ENCODE measurements around the gene LMX1A.

The LMX1A gene

DNA sequence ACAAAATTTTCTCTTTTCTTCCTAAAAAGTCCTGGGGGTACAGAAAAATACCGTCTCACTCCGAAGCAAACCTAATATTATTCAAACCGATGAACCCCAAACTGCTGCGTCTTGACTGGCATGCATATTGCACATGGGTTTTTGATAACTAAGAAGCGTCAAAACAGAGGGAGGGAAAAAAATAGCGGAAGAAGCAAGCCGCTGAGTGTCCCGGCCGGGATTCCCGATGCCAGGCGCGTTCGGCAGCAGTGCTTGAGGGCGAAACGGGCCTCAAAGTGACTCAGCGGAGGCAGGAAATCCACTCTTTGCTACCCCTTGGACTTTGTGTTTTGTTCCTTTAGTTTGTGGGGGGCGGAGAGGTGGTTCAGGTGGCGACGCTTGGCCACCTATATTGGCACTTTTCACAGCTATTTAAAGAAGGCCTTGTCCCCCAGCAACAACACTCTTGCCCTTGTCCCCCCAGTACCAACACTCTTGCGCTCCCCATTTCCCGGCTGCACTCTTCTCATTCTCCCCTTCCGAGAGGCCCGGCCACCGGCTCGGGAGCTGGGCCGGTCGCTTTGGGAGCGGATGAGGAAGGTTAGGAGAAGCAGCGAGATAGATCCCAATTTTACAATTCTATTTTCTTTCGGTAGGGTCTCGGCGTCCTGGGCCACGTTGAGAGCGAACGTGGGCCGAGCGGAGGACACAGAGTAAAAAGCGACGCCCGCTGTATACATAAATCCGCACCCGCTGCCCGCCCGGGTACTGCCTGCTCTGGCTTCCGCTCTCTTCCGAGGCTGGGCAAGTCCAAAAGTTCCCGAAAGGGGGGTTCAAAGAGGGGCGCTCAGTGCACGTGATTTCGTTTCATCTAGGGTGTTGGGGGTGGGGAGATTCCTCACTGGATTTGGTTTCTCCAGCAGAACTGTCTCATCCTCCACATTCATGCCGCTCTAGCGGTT is 2.5 kb downstream of the LMX1A start:
- TF ChIP-seq SUZ12 (IDR thresholded peaks at IDR 0.05; ENCODE audit: extremely low read depth, insufficient read depth, insufficient read length) (peak; percentile 18), YY1 (IDR thresholded peaks at IDR 0.05; ENCODE audit: insufficient read depth, insufficient read length) (no peak)
- no peak for DNase-seq (ENCODE audit: low read depth, low spot score)
- no peaks in the 10 kb centered on the region for H3K36me3 ChIP-seq (ENCODE audit: insufficient read depth, insufficient read length, low read length)
- H3K4me1 ChIP-seq (ENCODE audit: insufficient read depth, insufficient read length) = peaks cover 16% of the 10 kb centered on the region
- H3K27me3 ChIP-seq (ENCODE audit: insufficient read depth, insufficient read length) = peaks cover 90% of the 10 kb centered on the region
- H3K9me3 ChIP-seq (ENCODE audit: insufficient read depth, low read length) = peaks cover 5% of the 10 kb centered on the region
- peak overlapping the region; percentile 20 for H3K4me3 ChIP-seq (ENCODE audit: insufficient read length, low read depth)
- H3K9ac ChIP-seq (ENCODE audit: insufficient read length, low read depth) = peak overlapping the region; percentile 22

DNA sequence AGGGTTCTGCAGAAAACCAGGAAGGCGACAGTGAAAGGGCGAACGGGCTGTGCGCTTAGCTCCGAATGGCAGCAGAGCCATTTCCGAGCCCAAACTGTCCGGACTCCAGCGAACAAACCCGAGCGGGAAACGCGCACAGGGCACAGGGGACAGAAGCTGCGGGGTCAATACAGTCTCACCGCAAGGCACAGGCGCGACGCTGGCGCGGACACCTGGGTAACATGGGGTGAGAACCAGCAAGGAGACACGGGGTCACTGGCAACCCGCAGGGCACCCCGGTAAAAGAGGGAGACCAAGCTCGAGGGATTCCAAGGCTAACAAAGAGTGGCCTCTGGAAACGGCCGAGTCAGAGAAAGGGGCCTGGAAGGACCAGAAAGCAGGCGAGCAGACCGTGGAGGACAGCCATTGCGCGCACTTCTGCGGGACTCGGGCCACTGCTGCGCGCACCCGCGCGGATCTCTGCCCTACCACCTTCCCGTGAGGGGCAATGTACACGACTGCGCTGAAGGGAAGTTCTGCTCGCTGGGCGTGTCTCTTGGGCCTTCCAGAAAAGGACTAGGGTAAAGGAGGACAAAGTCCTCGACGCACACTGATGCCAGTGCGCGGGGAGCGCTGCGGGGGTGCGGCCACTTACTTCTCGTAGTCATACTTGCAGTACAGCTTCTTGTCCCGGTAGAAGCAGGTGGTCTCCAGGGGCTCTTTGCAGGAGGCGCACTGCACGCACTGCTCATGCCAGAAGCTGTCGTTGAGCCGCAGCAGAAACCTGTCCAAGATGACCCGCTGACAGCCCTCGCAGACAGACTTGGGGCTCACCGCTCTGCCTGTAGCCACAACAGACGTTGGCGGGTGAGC is 3.8 kb downstream of the LMX1A start:
- peak overlapping the region; percentile 48 for H3K4me3 ChIP-seq (ENCODE audit: insufficient read length, low read depth)
- H3K9ac ChIP-seq (ENCODE audit: insufficient read length, low read depth) = peak overlapping the region; percentile 66
- peaks cover 16% of the 10 kb centered on the region for H3K4me1 ChIP-seq (ENCODE audit: insufficient read depth, insufficient read length)

DNA sequence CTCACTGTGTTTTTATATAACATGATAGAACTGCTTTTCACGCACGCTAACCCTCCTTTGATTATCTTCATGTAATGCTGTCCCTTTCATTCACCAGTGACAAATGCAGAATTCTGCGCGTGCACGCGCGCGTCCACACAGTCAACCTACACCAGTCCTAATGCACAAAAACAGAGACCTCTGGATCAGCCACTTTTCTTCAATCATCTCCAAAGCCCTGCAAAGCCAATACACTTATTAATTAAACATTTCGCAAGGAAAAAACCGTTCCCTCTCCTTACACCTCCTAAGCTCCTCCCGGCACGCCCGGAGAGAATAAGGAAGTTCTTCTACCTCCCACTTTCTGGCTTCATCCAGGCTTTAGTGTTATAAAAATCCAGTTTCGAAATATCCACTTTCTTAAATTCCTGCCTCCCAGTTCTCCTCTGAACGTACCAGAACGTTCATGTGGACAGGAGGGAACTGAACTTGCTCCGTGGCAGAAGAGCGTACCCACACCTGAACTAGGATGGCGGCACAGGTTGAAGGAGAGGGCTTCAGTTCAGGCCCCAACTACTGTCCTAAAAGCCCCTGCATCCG is 4.6 kb downstream of the LMX1A start:
- peaks cover 16% of the 10 kb centered on the region for H3K4me1 ChIP-seq (ENCODE audit: insufficient read depth, insufficient read length)
- H3K36me3 ChIP-seq (ENCODE audit: insufficient read depth, insufficient read length, low read length) = no peaks in the 10 kb centered on the region
- TF ChIP-seq YY1 (IDR thresholded peaks at IDR 0.05; ENCODE audit: insufficient read depth, insufficient read length) (no peak), SUZ12 (IDR thresholded peaks at IDR 0.05; ENCODE audit: extremely low read depth, insufficient read depth, insufficient read length) (no peak), ZNF274 (IDR thresholded peaks at IDR 0.05; ENCODE audit: low read depth, low read length) (no peak)
- DNase-seq (ENCODE audit: low read depth, low spot score) = no peak
- H3K9ac ChIP-seq (ENCODE audit: insufficient read length, low read depth) = peak overlapping the region; percentile 66
- peaks cover 5% of the 10 kb centered on the region for H3K9me3 ChIP-seq (ENCODE audit: insufficient read depth, low read length)
- peak overlapping the region; percentile 48 for H3K4me3 ChIP-seq (ENCODE audit: insufficient read length, low read depth)
- H3K27me3 ChIP-seq (ENCODE audit: insufficient read depth, insufficient read length) = peaks cover 81% of the 10 kb centered on the region

More for the DNA sequence above, 3.8 kb downstream of the LMX1A start:
- TF ChIP-seq ZNF274 (IDR thresholded peaks at IDR 0.05; ENCODE audit: low read depth, low read length) (no peak), SUZ12 (IDR thresholded peaks at IDR 0.05; ENCODE audit: extremely low read depth, insufficient read depth, insufficient read length) (peak; percentile 100), YY1 (IDR thresholded peaks at IDR 0.05; ENCODE audit: insufficient read depth, insufficient read length) (no peak)
- peaks cover 85% of the 10 kb centered on the region for H3K27me3 ChIP-seq (ENCODE audit: insufficient read depth, insufficient read length)
- H3K36me3 ChIP-seq (ENCODE audit: insufficient read depth, insufficient read length, low read length) = no peaks in the 10 kb centered on the region
- no peak for DNase-seq (ENCODE audit: low read depth, low spot score)
- peaks cover 5% of the 10 kb centered on the region for H3K9me3 ChIP-seq (ENCODE audit: insufficient read depth, low read length)

DNA sequence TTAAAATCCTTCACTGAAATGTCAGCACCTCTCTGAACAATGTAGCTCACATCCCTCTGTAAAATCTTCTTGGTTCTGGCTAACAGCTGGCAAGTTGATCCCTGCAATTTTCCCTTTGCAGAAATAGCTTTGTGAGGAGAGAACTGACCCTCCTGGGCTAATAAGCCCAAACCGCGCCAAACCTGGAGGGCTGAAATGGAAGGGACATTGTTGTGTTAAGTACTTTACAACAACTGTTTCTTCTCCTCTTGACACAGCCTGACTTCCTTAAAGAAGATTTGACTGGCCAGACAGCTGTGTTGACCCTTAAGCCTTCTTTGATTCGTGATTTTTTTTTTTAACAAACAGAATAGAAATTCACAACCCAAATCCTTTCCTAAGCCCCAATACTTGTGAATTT is 5.7 kb downstream of the LMX1A start:
- no peak for DNase-seq (ENCODE audit: low read depth, low spot score)
- Histone ChIP-seq H3K4me1 (ENCODE audit: insufficient read depth, insufficient read length) (peaks cover 16% of the 10 kb centered on the region), H3K9me3 (ENCODE audit: insufficient read depth, low read length) (peaks cover 5% of the 10 kb centered on the region), H3K36me3 (ENCODE audit: insufficient read depth, insufficient read length, low read length) (no peaks in the 10 kb centered on the region), H3K4me3 (ENCODE audit: insufficient read length, low read depth) (no peak overlapping the region), H3K27me3 (ENCODE audit: insufficient read depth, insufficient read length) (peaks cover 75% of the 10 kb centered on the region), H3K9ac (ENCODE audit: insufficient read length, low read depth) (no peak overlapping the region)
- TF ChIP-seq YY1 (IDR thresholded peaks at IDR 0.05; ENCODE audit: insufficient read depth, insufficient read length) = no peak
- TF ChIP-seq SUZ12 (IDR thresholded peaks at IDR 0.05; ENCODE audit: extremely low read depth, insufficient read depth, insufficient read length) = no peak
- no peak for TF ChIP-seq ZNF274 (IDR thresholded peaks at IDR 0.05; ENCODE audit: low read depth, low read length)

DNA sequence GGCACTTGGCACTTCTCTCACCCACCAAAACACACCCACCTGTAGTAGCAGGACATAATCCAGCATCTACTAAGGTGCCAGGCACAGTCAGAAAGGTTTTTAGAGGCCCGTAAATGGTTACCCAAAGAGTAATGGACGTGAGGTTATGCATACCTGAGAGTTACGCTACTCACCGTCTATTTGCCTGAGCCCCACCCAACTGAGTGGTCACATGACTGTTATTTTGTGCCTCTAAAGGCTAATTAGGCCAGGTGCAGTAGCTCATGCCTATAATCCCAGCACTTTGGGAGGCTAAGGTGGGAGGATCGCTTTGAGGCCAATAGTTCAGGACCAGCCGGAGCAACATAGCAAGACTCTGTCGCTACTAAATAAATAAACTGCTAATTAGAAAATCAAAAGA is 11.0 kb downstream of the LMX1A start:
- Histone ChIP-seq H3K36me3 (ENCODE audit: insufficient read depth, insufficient read length, low read length) (no peaks in the 10 kb centered on the region), H3K4me3 (ENCODE audit: insufficient read length, low read depth) (no peak overlapping the region), H3K9me3 (ENCODE audit: insufficient read depth, low read length) (peaks cover 5% of the 10 kb centered on the region), H3K9ac (ENCODE audit: insufficient read length, low read depth) (no peak overlapping the region), H3K27me3 (ENCODE audit: insufficient read depth, insufficient read length) (peaks cover 27% of the 10 kb centered on the region), H3K4me1 (ENCODE audit: insufficient read depth, insufficient read length) (peaks cover 3% of the 10 kb centered on the region)
- no peak for DNase-seq (ENCODE audit: low read depth, low spot score)
- no peak for TF ChIP-seq ZNF274 (IDR thresholded peaks at IDR 0.05; ENCODE audit: low read depth, low read length)
- TF ChIP-seq SUZ12 (IDR thresholded peaks at IDR 0.05; ENCODE audit: extremely low read depth, insufficient read depth, insufficient read length) = no peak
- TF ChIP-seq YY1 (IDR thresholded peaks at IDR 0.05; ENCODE audit: insufficient read depth, insufficient read length) = no peak

DNA sequence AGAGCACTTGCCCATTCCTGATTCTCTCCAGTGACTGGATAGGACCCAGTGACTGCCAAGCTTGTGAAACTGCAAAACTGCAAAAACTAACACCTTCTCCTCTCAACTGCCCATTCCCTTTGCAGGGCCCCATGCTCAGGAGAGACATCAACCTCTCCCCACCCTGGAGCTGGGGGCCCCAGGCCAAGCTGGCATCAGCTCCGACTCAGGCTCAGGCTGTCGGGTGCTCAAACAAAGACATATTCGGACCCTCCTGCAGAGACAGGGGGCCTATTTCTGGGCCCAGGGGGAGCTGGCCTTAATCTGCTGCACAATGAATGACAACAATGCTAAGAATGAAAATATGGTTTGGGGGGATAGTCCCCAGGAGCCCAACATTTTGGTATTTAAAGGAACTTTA is 11.8 kb downstream of the LMX1A start:
- Histone ChIP-seq H3K9me3 (ENCODE audit: insufficient read depth, low read length) (no peaks in the 10 kb centered on the region; the same call in 1 of the 2 replicates), H3K4me1 (ENCODE audit: insufficient read depth, insufficient read length) (peaks cover 3% of the 10 kb centered on the region), H3K9ac (ENCODE audit: insufficient read length, low read depth) (no peak overlapping the region), H3K4me3 (ENCODE audit: insufficient read length, low read depth) (no peak overlapping the region), H3K27me3 (ENCODE audit: insufficient read depth, insufficient read length) (peaks cover 21% of the 10 kb centered on the region), H3K36me3 (ENCODE audit: insufficient read depth, insufficient read length, low read length) (no peaks in the 10 kb centered on the region)
- DNase-seq (ENCODE audit: low read depth, low spot score) = no peak
- TF ChIP-seq YY1 (IDR thresholded peaks at IDR 0.05; ENCODE audit: insufficient read depth, insufficient read length) (no peak), ZNF274 (IDR thresholded peaks at IDR 0.05; ENCODE audit: low read depth, low read length) (no peak), SUZ12 (IDR thresholded peaks at IDR 0.05; ENCODE audit: extremely low read depth, insufficient read depth, insufficient read length) (no peak)
